GM23338 (cell line): ENCODE results near the gene PUM1. TPM values are rescaled to one million over a fixed set of nuclear protein-coding genes. Genes with fewer than 3 reads are reported as not detected.

Experiments
- ATAC-seq: fragments of 200-7000 bp; cut with Tn5 transposase; 3 replicates; pipeline ENCODE4 v1.9.1; 2020
- DNase-seq: peaks from one replicate; pipeline ENCODE4 v3.0.0-alpha.2; 2015; ENCODE audit warnings: low spot score
- H2AFZ ChIP-seq: fragments of 200-600 bp; sonication (generic); 2 replicates; pipeline ENCODE4 v1.8.0; 2016; ENCODE audit warnings: antibody characterized with exemption, mild to moderate bottlenecking, moderate library complexity
- H3F3A ChIP-seq: fragments of 200-600 bp; sonication (generic); replicated peaks from 2 replicates; pipeline ENCODE4 v1.8.0; 2017; ENCODE audit warnings: antibody characterized with exemption, mixed run types, low read depth
- H3K27ac ChIP-seq: fragments of 200-600 bp; sonication (generic); 2 replicates; pipeline ENCODE4 v1.6.1; 2016; ENCODE audit warnings: low read depth
- H3K27me3 ChIP-seq: fragments of 200-600 bp; sonication (generic); 2 replicates; pipeline ENCODE4 v1.8.0; 2016; ENCODE audit warnings: mild to moderate bottlenecking, mixed run types, moderate library complexity; ENCODE audit not compliant: insufficient read depth
- H3K36me3 ChIP-seq: fragments of 200-600 bp; sonication (generic); 2 replicates; pipeline ENCODE4 v1.8.0; 2016; ENCODE audit warnings: mild to moderate bottlenecking; ENCODE audit not compliant: insufficient read depth
- H3K4me1 ChIP-seq: fragments of 200-600 bp; sonication (generic); 2 replicates; pipeline ENCODE4 v1.8.0; 2016; ENCODE audit warnings: mild to moderate bottlenecking, moderate library complexity; ENCODE audit not compliant: insufficient read depth
- H3K4me2 ChIP-seq: fragments of 200-600 bp; sonication (generic); 2 replicates; pipeline ENCODE4 v1.7.1; 2017; ENCODE audit warnings: mixed run types
- H3K4me3 ChIP-seq: fragments of 200-600 bp; sonication (generic); 2 replicates; pipeline ENCODE4 v1.6.1; 2016; ENCODE audit warnings: mixed run types
- H3K79me2 ChIP-seq: fragments of 200-600 bp; sonication (generic); replicated peaks from 2 replicates; pipeline ENCODE4 v1.8.0; 2017; ENCODE audit warnings: mild to moderate bottlenecking; ENCODE audit not compliant: insufficient read depth
- H3K9me2 ChIP-seq: fragments of 200-600 bp; sonication (generic); 2 replicates; pipeline ENCODE4 v1.8.0; 2017; ENCODE audit not compliant: insufficient read depth
- H4K20me1 ChIP-seq: fragments of 200-600 bp; sonication (generic); replicated peaks from 2 replicates; pipeline ENCODE4 v1.8.0; 2017; ENCODE audit warnings: mild to moderate bottlenecking; ENCODE audit not compliant: insufficient read depth
- H3K27ac Mint-ChIP-seq: 2 replicates; pipeline ENCODE4 v1.8.0; 2020; ENCODE audit warnings: inconsistent platforms, mild to moderate bottlenecking, moderate library complexity, mixed read lengths
- H3K27me3 Mint-ChIP-seq: 3 replicates; pipeline ENCODE4 v1.8.0; 2022; ENCODE audit warnings: low read depth, mild to moderate bottlenecking, moderate library complexity, mixed read lengths, inconsistent platforms; ENCODE audit not compliant: insufficient read depth, poor library complexity
- H3K36me3 Mint-ChIP-seq: 3 replicates; pipeline ENCODE4 v1.8.0; 2021; ENCODE audit warnings: low read depth, mild to moderate bottlenecking, inconsistent platforms, moderate library complexity, mixed read lengths
- H3K4me1 Mint-ChIP-seq: 3 replicates; pipeline ENCODE4 v1.8.0; 2020; ENCODE audit warnings: mild to moderate bottlenecking, inconsistent platforms, mixed read lengths
- H3K4me3 Mint-ChIP-seq: 3 replicates; pipeline ENCODE4 v1.8.0; 2021; ENCODE audit warnings: moderate library complexity, mild to moderate bottlenecking, inconsistent platforms, mixed read lengths
- H3K9me3 Mint-ChIP-seq: 3 replicates; pipeline ENCODE4 v1.8.0; 2020; ENCODE audit warnings: moderate library complexity, mild to moderate bottlenecking, inconsistent platforms, mixed read lengths
- CREB1 ChIP-seq: fragments of 250-450 bp; sonication (Bioruptor Pico); IDR thresholded peaks from 2 replicates; pipeline ENCODE4 v1.5.0; 2020; ENCODE audit warnings: low read depth, mild to moderate bottlenecking, moderate library complexity
- ETS1 ChIP-seq: IDR thresholded peaks from 2 replicates; pipeline ENCODE4 v1.6.1; 2016; ENCODE audit warnings: antibody characterized with exemption
- JUNB ChIP-seq: IDR thresholded peaks from one replicate; pipeline ENCODE4 v1.6.1; 2016; ENCODE audit warnings: antibody characterized with exemption; ENCODE audit not compliant: unreplicated experiment
- NANOG ChIP-seq: IDR thresholded peaks from 2 replicates; pipeline ENCODE4 v1.6.1; 2016; ENCODE audit warnings: antibody characterized with exemption, borderline replicate concordance
- ZNF331 ChIP-seq: fragments of 250-450 bp; sonication (Bioruptor Pico); IDR thresholded peaks from 2 replicates; pipeline ENCODE4 v1.5.0; 2020; ENCODE audit warnings: low read depth, mild to moderate bottlenecking, moderate library complexity
- polyA plus RNA-seq: library from polyadenylated mRNA; unstranded; fragments of >200 nt; fragmentation: Nextera tagmentation; extraction: Ambion mirVana; gene quantifications from 2 replicates; pipeline ENCODE4 v1.2.1, GENCODE V29; 2016
- total RNA-seq: library from RNA; depleted of rRNA; stranded (reverse); fragments of >200 nt; shearing (Covaris generic); gene quantifications from 2 replicates; pipeline ENCODE4 v1.2.3, GENCODE V29; 2014
- TF ChIP-seq, protein P1 (sequence below): IDR thresholded peaks from one replicate; pipeline ENCODE4 v1.6.1; 2018; ENCODE audit warnings: antibody characterized with exemption; ENCODE audit not compliant: unreplicated experiment

The PUM1 gene
- total and polyA plus RNA-seq, 2 experiments from 2014 or later = 44.4 to 117 TPM

DNA sequence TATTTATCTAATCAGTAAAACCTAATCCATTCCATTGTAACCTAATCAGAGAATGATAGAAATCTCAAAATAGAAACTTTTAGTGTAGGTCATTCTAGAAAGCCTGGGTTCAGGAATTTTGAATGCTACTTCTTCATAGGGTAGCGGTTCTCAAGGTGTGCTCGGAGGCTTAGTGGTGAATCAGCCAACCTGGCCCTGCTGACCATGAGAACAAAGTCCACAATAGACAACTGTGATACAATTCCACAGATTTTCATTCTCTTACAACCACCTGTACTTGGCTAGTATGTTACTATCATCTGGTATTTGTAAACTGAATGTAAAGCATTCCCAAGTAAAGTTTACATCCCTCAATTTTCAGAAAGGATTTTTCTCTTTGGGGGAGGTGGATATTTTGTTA is 7.5 kb upstream of the PUM1 start (continued):
- TF ChIP-seq, protein P1, sequence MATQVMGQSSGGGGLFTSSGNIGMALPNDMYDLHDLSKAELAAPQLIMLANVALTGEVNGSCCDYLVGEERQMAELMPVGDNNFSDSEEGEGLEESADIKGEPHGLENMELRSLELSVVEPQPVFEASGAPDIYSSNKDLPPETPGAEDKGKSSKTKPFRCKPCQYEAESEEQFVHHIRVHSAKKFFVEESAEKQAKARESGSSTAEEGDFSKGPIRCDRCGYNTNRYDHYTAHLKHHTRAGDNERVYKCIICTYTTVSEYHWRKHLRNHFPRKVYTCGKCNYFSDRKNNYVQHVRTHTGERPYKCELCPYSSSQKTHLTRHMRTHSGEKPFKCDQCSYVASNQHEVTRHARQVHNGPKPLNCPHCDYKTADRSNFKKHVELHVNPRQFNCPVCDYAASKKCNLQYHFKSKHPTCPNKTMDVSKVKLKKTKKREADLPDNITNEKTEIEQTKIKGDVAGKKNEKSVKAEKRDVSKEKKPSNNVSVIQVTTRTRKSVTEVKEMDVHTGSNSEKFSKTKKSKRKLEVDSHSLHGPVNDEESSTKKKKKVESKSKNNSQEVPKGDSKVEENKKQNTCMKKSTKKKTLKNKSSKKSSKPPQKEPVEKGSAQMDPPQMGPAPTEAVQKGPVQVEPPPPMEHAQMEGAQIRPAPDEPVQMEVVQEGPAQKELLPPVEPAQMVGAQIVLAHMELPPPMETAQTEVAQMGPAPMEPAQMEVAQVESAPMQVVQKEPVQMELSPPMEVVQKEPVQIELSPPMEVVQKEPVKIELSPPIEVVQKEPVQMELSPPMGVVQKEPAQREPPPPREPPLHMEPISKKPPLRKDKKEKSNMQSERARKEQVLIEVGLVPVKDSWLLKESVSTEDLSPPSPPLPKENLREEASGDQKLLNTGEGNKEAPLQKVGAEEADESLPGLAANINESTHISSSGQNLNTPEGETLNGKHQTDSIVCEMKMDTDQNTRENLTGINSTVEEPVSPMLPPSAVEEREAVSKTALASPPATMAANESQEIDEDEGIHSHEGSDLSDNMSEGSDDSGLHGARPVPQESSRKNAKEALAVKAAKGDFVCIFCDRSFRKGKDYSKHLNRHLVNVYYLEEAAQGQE = no peak
- no peak for TF ChIP-seq CREB1 (CRISPR knock-in tag)
- TF ChIP-seq ETS1 = no peak
- no peak for TF ChIP-seq NANOG

DNA sequence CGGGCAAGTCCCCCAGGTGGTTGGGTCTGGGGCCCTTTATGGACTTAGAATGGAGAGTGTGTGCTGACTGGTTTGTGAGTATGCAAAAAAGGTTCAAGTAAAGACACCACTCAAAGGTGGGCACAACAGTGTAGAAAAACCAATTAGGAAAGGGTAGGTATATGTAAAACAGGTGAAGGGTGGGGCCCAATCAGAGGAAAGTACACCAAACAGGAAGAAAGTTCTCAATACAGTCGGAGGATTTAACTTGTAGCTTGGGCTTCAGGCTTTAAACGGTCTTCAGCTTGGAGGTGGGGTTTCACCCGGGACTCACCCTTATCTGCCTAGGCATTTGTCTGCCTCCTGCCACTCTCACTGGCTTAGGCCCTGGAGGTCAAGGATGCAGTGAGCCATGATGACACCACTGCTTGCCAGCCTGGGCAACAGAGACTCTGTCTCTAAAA is 6.8 kb upstream of the PUM1 start:
- Mint-ChIP-seq H3K36me3 (no peaks in the 10 kb centered on the region), H3K27me3 (peaks cover 2% of the 10 kb centered on the region), H3K27ac (no peak overlapping the region), H3K9me3 (no peaks in the 10 kb centered on the region), H3K4me3 (no peak overlapping the region), H3K4me1 (no peaks in the 10 kb centered on the region; the same call in 1 of the 3 replicates)
- Histone ChIP-seq H3F3A (no peaks in the 10 kb centered on the region), H3K4me2 (no peak overlapping the region), H3K4me1 (peaks cover 9% of the 10 kb centered on the region), H3K36me3 (no peaks in the 10 kb centered on the region), H2AFZ (peak overlapping the region; percentile 14; the same call in 1 of the 2 replicates), H3K27me3 (no peaks in the 10 kb centered on the region), H3K4me3 (no peak overlapping the region), H3K79me2 (no peaks in the 10 kb centered on the region), H3K9me2 (no peaks in the 10 kb centered on the region), H4K20me1 (no peaks in the 10 kb centered on the region), H3K27ac (0 out of 2 replicates have a peak overlapping the region, but pooled peaks have one; percentile 40)
- DNase-seq (peak; percentile 49), ATAC-seq (peak; percentile 95)
- TF ChIP-seq, protein P1 = no peak
- TF ChIP-seq ETS1 = no peak
- TF ChIP-seq ZNF331 (CRISPR knock-in tag) = no peak
- no peak for TF ChIP-seq CREB1 (CRISPR knock-in tag)
- no peak for TF ChIP-seq JUNB
